ENCODE measurements around the gene HSPA12A.

The HSPA12A gene

GRCh38 chr10:116742367-116743265 is at the start of gene HSPA12A:
TSS of gene HSPA12A (minus strand) at chr10:116742566. CDS start at chr10:116742469, 97 bp downstream.
- DNase-seq, result no peak

DNA sequence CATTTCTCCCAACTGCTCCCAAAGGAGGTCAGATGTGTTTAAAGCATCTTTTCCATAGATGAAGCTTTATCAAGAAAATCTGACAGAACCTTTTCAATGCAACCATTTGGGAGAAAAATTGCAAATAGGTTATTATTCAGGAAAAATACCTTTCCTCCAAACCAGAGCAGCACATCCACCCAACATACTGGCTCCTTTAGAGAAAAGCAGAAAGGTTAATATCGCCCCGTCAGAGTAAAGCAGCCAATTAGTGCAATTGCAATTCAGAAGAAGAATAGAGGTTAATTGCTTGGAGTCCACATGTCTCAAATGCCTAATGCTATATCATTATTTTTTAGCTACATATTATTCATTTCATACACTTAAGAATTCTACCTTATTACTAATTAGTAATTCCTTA is 48.9 kb upstream of the HSPA12A start:
- no peak for DNase-seq

- no peak for DNase-seq
Measured at GRCh38 chr10:116787893-116788665, 45.7 kb upstream of the HSPA12A start.

DNA sequence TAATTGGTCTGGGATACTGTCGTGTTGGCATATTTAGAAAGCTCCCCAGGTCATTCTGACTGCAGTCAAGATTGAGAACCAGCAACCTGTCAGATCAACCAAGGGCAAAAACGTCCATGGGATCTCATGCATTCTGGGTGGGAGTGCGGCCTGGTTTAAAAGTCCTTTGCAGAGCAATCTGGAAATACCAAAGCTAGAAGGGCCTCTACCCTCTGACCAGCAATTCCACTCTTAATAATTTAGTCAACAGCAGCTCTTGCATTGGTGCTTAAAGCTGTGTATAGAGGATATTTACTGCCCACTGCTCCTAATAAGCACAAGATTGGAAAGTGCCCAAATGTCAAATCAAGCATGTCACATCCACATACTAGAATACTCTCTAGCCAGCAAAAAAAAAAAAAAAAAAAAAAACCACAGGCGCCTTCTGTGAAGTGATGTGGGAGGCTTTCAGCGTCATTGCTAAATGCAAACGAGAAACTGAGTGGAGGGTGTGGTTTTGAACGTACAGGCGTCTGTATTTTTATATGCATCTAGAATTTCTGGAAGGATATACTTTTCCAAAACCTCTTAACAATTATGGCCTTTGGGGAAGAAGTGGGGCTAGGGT is 44.8 kb upstream of the HSPA12A start:
- no peak for DNase-seq

DNA sequence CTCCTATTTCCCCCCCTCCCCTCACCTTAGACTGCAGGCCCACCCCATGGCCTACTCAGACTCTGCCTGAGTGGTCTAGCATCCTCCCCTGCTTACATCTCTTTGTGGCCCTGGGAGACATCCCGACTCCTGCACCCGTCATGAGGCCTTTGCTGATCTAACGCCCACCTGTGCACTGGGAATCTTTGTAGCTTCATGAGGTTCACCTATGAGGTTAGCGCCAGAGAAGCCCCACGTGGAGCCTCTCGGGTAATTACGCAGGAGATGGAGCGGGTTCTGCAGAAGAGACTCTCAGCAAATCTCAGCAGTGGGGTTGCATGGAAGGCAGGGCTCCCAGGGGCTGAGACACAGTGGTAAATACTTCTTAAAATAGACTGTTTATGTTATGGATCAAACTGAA is 43.5 kb upstream of the HSPA12A start:
- DNase-seq, result no peak

- DNase-seq, result no peak
Measured at GRCh38 chr10:116785282-116785681, 42.9 kb upstream of the HSPA12A start.

DNA sequence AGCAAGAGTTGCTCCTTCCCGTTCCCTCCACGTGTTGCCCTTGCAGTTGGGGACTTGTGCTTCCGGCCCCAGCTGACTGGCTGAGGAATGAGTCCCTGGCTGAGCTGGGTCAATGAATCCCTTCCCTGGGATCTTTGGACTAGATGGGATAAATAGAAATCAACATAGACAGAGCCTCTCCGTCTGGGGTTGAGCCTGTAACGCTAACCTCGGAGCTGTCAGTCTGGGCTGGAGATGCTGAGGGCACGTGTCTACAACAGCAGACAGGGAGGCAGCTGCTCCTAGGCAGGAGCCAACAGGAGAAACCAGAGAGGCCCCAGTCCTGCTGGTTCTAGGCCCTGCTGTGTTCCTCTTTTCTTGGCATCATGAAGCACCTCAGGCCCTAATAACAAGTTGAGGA is 42.3 kb upstream of the HSPA12A start:
- DNase-seq, result no peak

DNA sequence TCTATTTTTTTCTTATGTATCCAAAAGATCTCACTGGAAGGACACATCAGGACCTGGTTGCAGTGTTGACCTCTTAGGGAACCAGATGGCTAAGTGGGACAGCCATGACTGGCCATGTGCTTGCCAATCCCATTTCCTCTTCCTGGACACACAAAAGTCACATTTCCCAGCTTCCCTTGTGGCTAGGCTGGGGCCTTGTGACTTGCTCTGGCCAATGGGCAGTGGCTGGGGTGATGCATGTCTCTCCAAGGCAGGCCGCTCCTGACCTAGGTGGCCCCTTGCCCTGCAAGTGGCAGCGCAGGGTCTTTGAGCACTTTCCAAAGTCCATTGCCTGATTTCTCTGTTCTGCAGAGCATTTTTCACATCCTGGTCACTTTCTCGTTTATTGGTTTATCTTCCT is 41.7 kb upstream of the HSPA12A start:
- DNase-seq, result no peak

- no peak for DNase-seq
Measured at GRCh38 chr10:116783011-116783655, 40.8 kb upstream of the HSPA12A start.

DNA sequence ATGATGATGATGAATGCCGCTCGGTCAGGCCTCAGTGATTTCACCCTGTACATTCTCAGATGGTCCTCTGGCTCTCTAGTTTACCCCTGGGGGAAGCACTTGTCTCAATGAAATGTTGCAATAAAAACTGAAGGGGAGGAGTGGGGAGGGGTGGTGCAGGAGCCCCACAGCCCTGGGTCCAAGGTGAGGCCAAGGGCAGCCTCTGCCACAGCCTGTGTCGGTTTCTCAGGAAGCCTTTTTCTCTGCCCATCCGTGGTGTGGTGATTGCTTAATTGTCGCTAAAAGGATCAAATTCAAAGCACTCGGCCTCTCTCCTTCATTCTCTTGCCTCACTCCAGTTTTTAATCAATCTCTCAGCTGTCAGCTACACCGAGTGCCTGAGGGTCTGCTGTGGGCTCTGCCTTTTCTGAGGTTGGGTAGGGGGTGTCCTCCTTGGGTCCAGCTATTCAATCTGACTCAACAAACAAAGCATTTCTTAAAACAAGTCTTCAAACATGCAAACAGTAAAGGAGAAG is 39.1 kb upstream of the HSPA12A start:
- no peak for DNase-seq

GRCh38 chr10:116780691-116781205 is 38.4 kb upstream of the HSPA12A start:
- no peak for DNase-seq

DNA sequence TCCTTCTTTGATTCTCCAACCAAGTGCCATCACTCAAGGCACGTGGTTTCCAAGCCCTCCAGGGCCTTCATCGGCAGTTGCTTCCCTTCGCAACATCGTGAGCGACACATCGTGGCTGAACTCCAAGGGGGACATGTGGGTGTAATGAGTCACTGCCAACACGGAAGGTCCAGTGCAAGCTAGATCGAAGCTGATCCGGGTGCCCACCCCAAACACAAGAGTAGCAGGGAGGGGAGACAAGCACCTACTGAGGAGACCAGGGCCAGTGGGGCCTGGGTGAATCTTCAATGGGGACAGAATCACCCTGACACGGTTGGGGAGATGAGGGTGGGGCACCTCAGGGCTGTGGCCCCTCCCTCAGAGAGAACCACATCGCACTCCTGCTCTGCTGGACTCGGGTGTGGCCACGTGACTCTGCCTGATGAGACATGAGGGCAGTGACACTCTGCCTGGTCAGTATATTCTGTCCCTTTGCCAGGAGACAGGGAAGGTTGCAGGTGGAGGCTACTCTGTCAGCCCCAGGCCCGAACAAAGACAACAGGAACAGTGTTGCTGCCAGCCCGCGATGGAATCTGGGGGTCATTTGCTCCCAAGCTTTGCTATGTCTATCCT is 36.8 kb upstream of the HSPA12A start:
- DNase-seq, result no peak

DNA sequence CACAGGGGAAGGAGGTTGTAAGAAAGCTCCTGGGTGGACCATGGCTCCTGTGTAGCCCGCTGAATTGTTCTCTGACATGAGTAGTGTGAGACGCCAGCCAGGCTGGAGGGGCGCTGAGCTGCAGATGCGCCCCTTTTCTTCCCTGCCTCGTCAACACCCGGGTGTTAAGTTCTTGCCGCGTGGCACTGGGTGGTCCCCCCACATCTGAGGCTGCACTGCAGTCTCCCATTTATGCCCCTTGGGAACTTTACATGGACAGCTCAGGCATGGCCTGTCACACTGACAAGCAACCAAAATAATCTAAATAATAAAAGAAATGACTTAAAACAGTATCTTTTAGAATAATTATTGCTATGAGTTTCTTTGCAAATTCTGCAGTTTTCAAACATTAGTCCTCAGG is 34.6 kb upstream of the HSPA12A start:
- no peak for DNase-seq

GRCh38 chr10:116775488-116776400 is 33.4 kb upstream of the HSPA12A start:
- no peak for DNase-seq

- DNase-seq, result no peak
Measured at GRCh38 chr10:116774728-116775151, 32.4 kb upstream of the HSPA12A start.

- no peak for DNase-seq
Measured at GRCh38 chr10:116772909-116773705, 30.7 kb upstream of the HSPA12A start.

DNA sequence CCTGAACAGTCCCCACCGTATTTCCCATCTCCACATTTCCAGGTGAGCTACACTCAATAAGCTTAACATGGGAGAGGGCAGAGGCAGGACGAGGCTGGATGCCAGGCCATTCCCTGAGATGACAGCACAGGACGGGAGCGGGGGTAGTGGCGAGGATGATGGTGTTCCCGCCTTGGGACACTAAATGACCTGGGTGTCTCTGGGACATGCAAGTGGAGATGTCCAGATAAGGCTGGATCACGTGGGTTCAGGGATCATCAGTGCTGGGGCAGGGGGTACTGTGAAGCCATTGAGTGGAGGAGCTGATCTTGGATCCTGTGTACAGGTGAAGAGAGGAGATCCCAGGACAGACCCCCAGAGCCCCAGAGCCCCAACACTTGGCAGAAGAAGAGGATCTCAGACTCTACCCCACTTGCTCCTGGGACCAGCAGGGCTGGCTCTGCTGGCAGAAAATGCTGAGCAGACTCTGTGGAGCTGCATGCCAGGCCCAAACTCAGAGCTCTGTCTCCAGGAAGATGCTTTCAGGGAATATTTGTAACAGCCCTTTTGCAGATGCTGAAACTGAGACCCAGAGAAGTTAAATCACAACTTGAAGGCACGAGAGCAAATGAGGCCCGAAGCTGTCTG is 29.7 kb upstream of the HSPA12A start:
- no peak for DNase-seq

- DNase-seq, result no peak
Measured at GRCh38 chr10:116771101-116771958, 29.0 kb upstream of the HSPA12A start.

GRCh38 chr10:116770281-116770680 is 27.9 kb upstream of the HSPA12A start:
- no peak for DNase-seq

Data from cortex of kidney (tissue), 1 donor.